ENCODE data around the gene TMEM145. TPM values are rescaled to one million over a fixed set of nuclear protein-coding genes. Genes with fewer than 3 reads are reported as not detected.

The TMEM145 gene
- total and polyA plus RNA-seq, 9 of the 15 experiments (the other 6 are each of a cell fraction or from before 2014, with no cell fraction given), result 0.80 to 5.5 (median 1.9) TPM; not detected in 3

DNA sequence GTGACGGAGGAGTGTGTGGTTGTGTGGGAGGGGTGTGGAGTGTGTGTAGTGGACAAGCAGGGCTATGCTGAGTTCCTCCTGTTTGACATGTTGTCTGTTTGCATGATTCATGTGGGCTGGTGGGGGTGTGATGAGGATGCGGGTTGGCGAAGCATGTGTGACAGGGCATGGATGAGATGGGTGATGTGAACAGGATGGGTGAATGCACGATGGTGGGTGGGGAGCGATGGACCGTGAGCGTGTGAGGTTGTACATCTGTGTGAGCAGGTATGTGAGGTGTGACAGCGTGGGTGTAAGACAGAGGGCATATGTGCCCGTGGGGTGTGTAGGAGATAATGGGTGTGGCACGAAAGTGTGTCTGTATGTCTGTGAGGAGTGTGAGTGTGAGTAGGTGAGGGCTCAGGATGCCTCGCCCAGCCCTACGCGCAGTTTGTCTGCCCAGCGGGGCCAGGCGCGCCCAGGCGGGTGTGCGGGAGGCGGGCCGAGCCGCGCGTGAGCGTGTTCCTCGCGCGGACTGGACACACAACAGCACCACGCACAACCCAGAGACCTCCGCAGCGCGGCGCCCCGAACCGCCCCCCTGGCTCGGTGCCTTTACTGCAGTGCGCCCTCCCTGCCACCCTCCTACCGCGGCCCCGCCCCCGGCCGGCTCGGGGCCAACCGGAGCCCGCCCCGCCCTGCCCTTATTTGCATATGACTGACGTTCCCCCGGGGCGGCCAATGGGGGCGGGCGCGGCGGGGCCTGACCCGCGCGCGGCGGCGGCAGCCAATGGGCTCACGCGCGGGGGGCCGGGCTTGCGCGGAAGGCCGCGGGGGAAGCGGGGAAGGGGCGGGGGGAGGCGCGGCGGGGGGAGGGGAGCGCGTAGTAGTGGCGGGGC, 29.7 kb upstream of the TMEM145 start (continued):
- no peak for TF ChIP-seq E2F3 (CRISPR knock-in tag; IDR thresholded peaks at IDR 0.05)
- TF ChIP-seq MXI1 (IDR thresholded peaks at IDR 0.05; ENCODE audit: low read depth, low read length), result no peak
- TF ChIP-seq CEBPG (CRISPR knock-in tag; IDR thresholded peaks at IDR 0.05), result no peak
- no peak for TF ChIP-seq CEBPG (tag; conservative IDR thresholded peaks at IDR 0.05 in 1 of 2, IDR thresholded peaks at IDR 0.05 in 1 of 2)
- TF ChIP-seq U2AF1 (optimal IDR thresholded peaks at IDR 0.05; ENCODE audit: low read depth, low read length), result no peak
- TF ChIP-seq, protein P1, sequence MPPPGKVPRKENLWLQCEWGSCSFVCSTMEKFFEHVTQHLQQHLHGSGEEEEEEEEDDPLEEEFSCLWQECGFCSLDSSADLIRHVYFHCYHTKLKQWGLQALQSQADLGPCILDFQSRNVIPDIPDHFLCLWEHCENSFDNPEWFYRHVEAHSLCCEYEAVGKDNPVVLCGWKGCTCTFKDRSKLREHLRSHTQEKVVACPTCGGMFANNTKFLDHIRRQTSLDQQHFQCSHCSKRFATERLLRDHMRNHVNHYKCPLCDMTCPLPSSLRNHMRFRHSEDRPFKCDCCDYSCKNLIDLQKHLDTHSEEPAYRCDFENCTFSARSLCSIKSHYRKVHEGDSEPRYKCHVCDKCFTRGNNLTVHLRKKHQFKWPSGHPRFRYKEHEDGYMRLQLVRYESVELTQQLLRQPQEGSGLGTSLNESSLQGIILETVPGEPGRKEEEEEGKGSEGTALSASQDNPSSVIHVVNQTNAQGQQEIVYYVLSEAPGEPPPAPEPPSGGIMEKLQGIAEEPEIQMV (tag; conservative IDR thresholded peaks at IDR 0.05; ENCODE audit: low read depth), result no peak
- TF ChIP-seq SMARCE1 (IDR thresholded peaks at IDR 0.05), result peak; percentile 74
- TF ChIP-seq NR1H2 (CRISPR knock-in tag; IDR thresholded peaks at IDR 0.05), result no peak
- peak; percentile 34 to 70; a peak in 3 of 4 replicates for TF ChIP-seq ARNT (IDR thresholded peaks at IDR 0.05)
- no peak for TF ChIP-seq BACH1 (tag; IDR thresholded peaks at IDR 0.05)
- TF ChIP-seq CCAR2 (IDR thresholded peaks at IDR 0.05; ENCODE audit: low read depth, low read length), result no peak
- TF ChIP-seq RHOXF2B (CRISPR knock-in tag; conservative IDR thresholded peaks at IDR 0.05), result no peak
- TF ChIP-seq ARHGAP35 (IDR thresholded peaks at IDR 0.05; ENCODE audit: partially characterized antibody), result no peak
- no peak for TF ChIP-seq BRF1 (IDR thresholded peaks at IDR 0.05; ENCODE audit: borderline replicate concordance, extremely low read depth, insufficient read length)
- peak; percentile 13 for TF ChIP-seq POLR2B (IDR thresholded peaks at IDR 0.05; ENCODE audit: low read depth, partially characterized antibody)
- no peak for TF ChIP-seq RBM22 (IDR thresholded peaks at IDR 0.05; ENCODE audit: low read depth, low read length, poor library complexity, severe bottlenecking)
- TF ChIP-seq NRF1 (conservative IDR thresholded peaks at IDR 0.05 in 1 of 2, IDR thresholded peaks at IDR 0.05 in 1 of 2), result 0 out of 4 replicates have a peak, but pooled peaks have one; percentile 9 to 13
- TF ChIP-seq, protein P2, sequence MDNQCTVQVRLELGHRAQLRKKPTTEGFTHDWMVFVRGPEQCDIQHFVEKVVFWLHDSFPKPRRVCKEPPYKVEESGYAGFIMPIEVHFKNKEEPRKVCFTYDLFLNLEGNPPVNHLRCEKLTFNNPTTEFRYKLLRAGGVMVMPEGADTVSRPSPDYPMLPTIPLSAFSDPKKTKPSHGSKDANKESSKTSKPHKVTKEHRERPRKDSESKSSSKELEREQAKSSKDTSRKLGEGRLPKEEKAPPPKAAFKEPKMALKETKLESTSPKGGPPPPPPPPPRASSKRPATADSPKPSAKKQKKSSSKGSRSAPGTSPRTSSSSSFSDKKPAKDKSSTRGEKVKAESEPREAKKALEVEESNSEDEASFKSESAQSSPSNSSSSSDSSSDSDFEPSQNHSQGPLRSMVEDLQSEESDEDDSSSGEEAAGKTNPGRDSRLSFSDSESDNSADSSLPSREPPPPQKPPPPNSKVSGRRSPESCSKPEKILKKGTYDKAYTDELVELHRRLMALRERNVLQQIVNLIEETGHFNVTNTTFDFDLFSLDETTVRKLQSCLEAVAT (IDR thresholded peaks at IDR 0.05), result peak; percentile 73 to 75; a peak in 2 of 4 replicates
- TF ChIP-seq STAG1 (CRISPR knock-in tag; IDR thresholded peaks at IDR 0.05; ENCODE audit: borderline replicate concordance), result no peak
- TF ChIP-seq, protein P3, sequence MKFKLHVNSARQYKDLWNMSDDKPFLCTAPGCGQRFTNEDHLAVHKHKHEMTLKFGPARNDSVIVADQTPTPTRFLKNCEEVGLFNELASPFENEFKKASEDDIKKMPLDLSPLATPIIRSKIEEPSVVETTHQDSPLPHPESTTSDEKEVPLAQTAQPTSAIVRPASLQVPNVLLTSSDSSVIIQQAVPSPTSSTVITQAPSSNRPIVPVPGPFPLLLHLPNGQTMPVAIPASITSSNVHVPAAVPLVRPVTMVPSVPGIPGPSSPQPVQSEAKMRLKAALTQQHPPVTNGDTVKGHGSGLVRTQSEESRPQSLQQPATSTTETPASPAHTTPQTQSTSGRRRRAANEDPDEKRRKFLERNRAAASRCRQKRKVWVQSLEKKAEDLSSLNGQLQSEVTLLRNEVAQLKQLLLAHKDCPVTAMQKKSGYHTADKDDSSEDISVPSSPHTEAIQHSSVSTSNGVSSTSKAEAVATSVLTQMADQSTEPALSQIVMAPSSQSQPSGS (CRISPR knock-in tag; IDR thresholded peaks at IDR 0.05), result no peak
- TF ChIP-seq ZEB2 (IDR thresholded peaks at IDR 0.05), result 0 out of 2 replicates have a peak, but pooled peaks have one; percentile 29
- TF ChIP-seq OTX1 (CRISPR knock-in tag; IDR thresholded peaks at IDR 0.05), result peak; percentile 87; the same call in 1 of the 2 replicates
- no peak for TF ChIP-seq L3MBTL2 (IDR thresholded peaks at IDR 0.05)
- TF ChIP-seq ATF7 (IDR thresholded peaks at IDR 0.05), result 0 out of 2 replicates have a peak, but pooled peaks have one; percentile 21
- peak; percentile 64 for TF ChIP-seq POLR2A (conservative IDR thresholded peaks at IDR 0.05)
- 0 out of 2 replicates have a peak, but pooled peaks have one; percentile 31 for TF ChIP-seq EHMT2 (IDR thresholded peaks at IDR 0.05)
- TF ChIP-seq SRSF1 (IDR thresholded peaks at IDR 0.05; ENCODE audit: low read depth, low read length), result no peak

Data from K562 (cell line).